Activated CD4-positive, alpha-beta T cell treated with anti-CD3 and anti-CD28 coated beads, Interleukin-2, amount 10 ng/mL, durations not matched to agents 24 days and 14 days (primary cell): Measurements from ENCODE around the gene RAB11FIP4. TPM values are rescaled to one million over a fixed set of nuclear protein-coding genes. Genes with fewer than 3 reads are reported as not detected.

Experiments
- DNase-seq: peaks from one replicate; pipeline ENCODE4 v3.0.0; 2022
- H3K27ac Mint-ChIP-seq: one replicate; pipeline ENCODE4 v1.8.0; 2022; ENCODE audit warnings: mild to moderate bottlenecking, mixed read lengths
- H3K27me3 Mint-ChIP-seq: one replicate; pipeline ENCODE4 v1.8.0; 2022; ENCODE audit warnings: mixed read lengths
- H3K36me3 Mint-ChIP-seq: one replicate; pipeline ENCODE4 v1.8.0; 2022; ENCODE audit warnings: low read depth, mild to moderate bottlenecking, mixed read lengths
- H3K4me1 Mint-ChIP-seq: one replicate; pipeline ENCODE4 v1.8.0; 2021; ENCODE audit warnings: mixed read lengths
- H3K4me3 Mint-ChIP-seq: one replicate; pipeline ENCODE4 v1.8.0; 2022; ENCODE audit warnings: mild to moderate bottlenecking, moderate library complexity, mixed read lengths
- H3K9me3 Mint-ChIP-seq: one replicate; pipeline ENCODE4 v1.8.0; 2021; ENCODE audit warnings: mixed read lengths
- intact Hi-C: fragments of 100-400 bp; cut with micrococcal nuclease; formaldehyde crosslinking; loops from one replicate; pipeline ENCODE4 v1.15.1; 2023
- total RNA-seq: library from RNA; stranded (reverse); gene quantifications from 2 replicates; pipeline ENCODE4 v1.2.3, GENCODE V29; 2022

Gene RAB11FIP4
- total RNA-seq, 1 donor from 2014 or later: 24.3 TPM

GRCh38 chr17:31497994-31498826, 106.7 kb downstream of the RAB11FIP4 start:
- H3K4me3 Mint-ChIP-seq: no peak overlapping the region
- H3K9me3 Mint-ChIP-seq: no peaks in the 10 kb centered on the region
- no peak overlapping the region for H3K27ac Mint-ChIP-seq
- DNase-seq: no peak
- no peaks in the 10 kb centered on the region for H3K27me3 Mint-ChIP-seq
- no peaks in the 10 kb centered on the region for H3K36me3 Mint-ChIP-seq
- peaks cover 39% of the 10 kb centered on the region for H3K4me1 Mint-ChIP-seq
- intact Hi-C loops: no loop called here

- Mint-ChIP-seq H3K4me1 (peaks cover 25% of the 10 kb centered on the region), H3K27me3 (no peaks in the 10 kb centered on the region), H3K36me3 (no peaks in the 10 kb centered on the region), H3K9me3 (no peaks in the 10 kb centered on the region), H3K4me3 (no peak overlapping the region), H3K27ac (no peak overlapping the region)
- intact Hi-C loops: loop anchor here (1.0 kb wide), 1 partner anchor 8 kb away; no protein-coding TSS in a partner anchor
- no peak for DNase-seq
Measured at GRCh38 chr17:31499771-31500554, 108.5 kb downstream of the RAB11FIP4 start.

DNA sequence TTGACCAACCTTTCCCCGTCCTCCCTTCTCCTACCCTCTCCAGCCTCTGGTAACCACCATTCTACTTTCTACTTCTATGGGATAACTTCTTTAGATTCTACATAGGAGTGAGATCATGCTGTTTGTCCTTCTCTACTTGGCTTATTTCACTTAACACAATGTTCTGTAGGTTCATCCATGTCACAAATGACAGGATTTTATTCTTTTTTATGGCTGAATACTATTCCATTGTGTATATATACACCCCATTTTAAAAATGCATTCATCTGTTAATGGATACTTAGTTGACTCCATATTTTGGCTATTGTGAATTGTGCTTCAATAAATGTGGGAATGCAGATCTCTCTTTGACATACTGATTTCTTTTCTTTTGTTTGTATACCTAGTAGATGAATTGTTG, 115.0 kb downstream of the RAB11FIP4 start:
- no peaks in the 10 kb centered on the region for H3K36me3 Mint-ChIP-seq
- DNase-seq: no peak
- no peaks in the 10 kb centered on the region for H3K27me3 Mint-ChIP-seq
- H3K27ac Mint-ChIP-seq: no peak overlapping the region
- intact Hi-C loops: loop anchor here (5.0 kb wide), 1 partner anchor 194 kb away; the partner anchor contains the start of gene EVI2B
- H3K4me1 Mint-ChIP-seq: peaks cover 47% of the 10 kb centered on the region
- H3K4me3 Mint-ChIP-seq: no peak overlapping the region
- H3K9me3 Mint-ChIP-seq: no peaks in the 10 kb centered on the region

GRCh38 chr17:31508288-31509094, 117.0 kb downstream of the RAB11FIP4 start:
- Mint-ChIP-seq H3K36me3 (no peaks in the 10 kb centered on the region), H3K4me1 (peaks cover 47% of the 10 kb centered on the region)

DNA sequence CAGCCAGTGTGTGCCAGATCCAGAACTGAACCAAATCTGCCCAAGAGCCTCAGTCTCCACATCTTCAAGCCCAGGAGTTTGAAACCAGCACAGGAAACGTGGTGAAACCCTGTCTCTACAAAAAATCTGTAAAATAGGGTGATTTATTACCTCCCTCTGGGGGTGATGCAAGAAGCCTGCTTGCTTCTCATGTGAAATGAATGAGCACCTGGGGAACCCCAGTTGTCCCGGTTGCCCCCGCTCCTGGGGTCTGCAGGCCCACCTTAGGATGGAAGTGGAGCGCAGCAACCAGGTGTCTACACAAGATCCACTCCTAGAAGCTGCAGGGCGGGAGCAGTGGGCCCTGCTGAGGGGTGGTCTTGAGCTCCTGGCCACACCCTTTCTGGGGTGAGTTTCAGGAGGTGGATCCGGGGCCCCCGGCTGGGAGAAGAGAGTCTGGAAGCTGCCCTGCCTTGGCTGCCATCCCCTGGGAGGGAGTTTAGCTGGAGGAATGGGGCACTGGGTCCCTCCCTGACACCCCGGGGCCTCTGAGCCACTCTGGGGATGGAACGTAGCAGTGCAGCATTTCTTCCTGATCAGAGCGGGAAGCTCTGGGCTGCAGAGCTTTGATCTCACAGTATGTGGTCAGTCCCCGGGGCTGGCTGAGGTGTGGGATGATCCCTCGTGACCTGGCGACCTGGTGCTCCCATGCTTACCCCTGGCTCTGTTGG, 117.8 kb downstream of the RAB11FIP4 start:
- Mint-ChIP-seq H3K9me3 (no peaks in the 10 kb centered on the region), H3K27me3 (no peaks in the 10 kb centered on the region), H3K36me3 (no peaks in the 10 kb centered on the region), H3K4me3 (peak overlapping the region; percentile 83), H3K4me1 (peaks cover 45% of the 10 kb centered on the region), H3K27ac (peak overlapping the region; percentile 99)
- no peak for DNase-seq
- intact Hi-C loops: loop anchor here (5.0 kb wide), 1 partner anchor 197 kb away; the partner anchor contains the start of gene EVI2B

More at GRCh38 chr17:31508288-31509094, 117.0 kb downstream of the RAB11FIP4 start:
- H3K27ac Mint-ChIP-seq: peak overlapping the region; percentile 99
- no peaks in the 10 kb centered on the region for H3K9me3 Mint-ChIP-seq
- no peaks in the 10 kb centered on the region for H3K27me3 Mint-ChIP-seq
- intact Hi-C loops: loop anchor here (1.0 to 5.0 kb wide), 4 partner anchors 8 to 196 kb away; partner anchors contain the start of gene EVI2B
- H3K4me3 Mint-ChIP-seq: peak overlapping the region; percentile 83
- peak; percentile 94 for DNase-seq

DNA sequence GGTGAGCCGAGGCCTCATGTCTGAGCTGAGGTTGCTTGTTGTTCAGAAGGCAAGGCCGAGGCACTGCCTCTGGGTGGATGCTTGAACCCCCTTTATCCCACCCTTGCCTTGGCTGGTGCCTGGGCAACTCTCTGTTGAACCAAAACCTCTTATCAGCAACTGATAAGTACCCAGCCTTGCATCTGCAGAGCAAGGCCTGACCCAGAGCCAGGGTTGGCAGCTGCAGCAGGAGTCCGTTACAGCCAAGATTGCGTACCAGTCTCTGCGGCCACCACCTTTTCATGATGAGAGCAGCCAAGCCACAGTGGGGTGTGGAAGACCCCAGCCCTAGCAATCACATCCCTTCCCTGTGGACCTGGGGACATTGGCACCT, 118.3 kb downstream of the RAB11FIP4 start:
- DNase-seq: no peak
- Mint-ChIP-seq H3K4me1 (peaks cover 48% of the 10 kb centered on the region), H3K9me3 (no peaks in the 10 kb centered on the region), H3K4me3 (peak overlapping the region; percentile 83), H3K27ac (peak overlapping the region; percentile 99), H3K27me3 (no peaks in the 10 kb centered on the region), H3K36me3 (no peaks in the 10 kb centered on the region)
- intact Hi-C loops: loop anchor here (5.0 kb wide), 1 partner anchor 197 kb away; the partner anchor contains the start of gene EVI2B

DNA sequence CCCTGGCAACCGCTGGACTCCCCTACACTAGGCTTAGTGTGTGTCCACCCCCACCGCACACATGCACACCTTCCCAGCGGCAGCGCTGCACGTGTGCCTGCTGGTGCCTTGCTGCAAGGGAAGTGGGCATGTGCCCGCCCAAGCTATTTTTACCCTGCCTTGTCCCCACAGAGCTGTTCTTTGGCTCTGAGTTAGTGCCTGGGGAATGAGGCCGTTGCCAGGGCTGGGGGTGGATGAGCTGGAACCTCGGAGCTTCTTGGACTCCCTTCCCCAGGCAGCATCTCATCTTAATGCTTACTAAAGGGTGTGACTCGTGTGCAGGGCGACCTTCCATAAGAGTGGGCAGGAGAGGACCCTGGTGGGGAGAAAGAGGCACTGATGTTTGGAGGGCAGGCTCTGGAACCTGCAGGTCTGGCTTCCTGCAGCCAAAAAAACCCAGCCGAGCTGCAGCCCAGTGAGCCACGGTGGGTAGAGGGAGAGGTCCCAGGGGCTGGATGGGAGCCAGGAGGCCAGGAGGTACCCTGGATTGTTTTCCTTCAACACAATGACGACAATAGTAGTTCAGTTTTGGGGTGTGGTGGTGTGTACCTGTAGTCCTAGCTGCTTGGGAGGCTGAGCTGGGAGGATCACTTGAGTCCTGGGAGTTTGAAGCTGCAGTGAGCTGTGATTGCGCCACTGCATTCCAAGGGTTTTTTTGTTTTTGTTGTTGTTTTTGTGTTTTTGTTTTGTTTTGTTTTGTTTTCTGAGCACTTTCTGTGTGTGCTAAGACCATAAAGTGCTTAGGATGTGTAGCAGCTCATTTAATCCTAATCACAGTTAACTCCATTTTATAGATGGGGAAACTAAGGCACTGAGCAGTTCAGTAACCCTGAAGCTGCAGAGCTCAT, 119.1 kb downstream of the RAB11FIP4 start:
- Mint-ChIP-seq H3K4me1 (peaks cover 49% of the 10 kb centered on the region), H3K9me3 (no peaks in the 10 kb centered on the region), H3K4me3 (peak overlapping the region; percentile 83), H3K36me3 (no peaks in the 10 kb centered on the region), H3K27me3 (no peaks in the 10 kb centered on the region), H3K27ac (peak overlapping the region; percentile 99)
- intact Hi-C loops: no loop called here
- no peak for DNase-seq

DNA sequence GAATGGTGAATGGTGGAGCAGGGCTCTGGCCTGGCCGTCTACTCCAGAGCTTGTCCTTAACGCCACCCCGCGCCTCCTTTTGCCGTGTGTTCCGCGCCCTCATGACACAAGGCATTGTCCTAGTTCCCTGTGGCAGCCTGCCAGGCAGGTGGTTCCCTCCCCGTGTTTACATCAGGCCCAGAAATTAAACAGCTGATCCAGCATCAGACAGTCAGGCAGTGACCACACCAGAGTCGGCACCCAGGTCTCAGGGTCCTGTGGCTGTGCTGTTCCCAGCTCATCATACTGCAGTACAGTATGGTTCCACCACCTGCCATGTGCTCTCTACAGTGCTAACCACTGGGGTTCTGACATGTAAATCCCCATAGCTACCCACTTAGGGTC, 119.7 kb downstream of the RAB11FIP4 start:
- peak overlapping the region; percentile 99 for H3K27ac Mint-ChIP-seq
- H3K9me3 Mint-ChIP-seq: no peaks in the 10 kb centered on the region
- no peaks in the 10 kb centered on the region for H3K36me3 Mint-ChIP-seq
- H3K4me3 Mint-ChIP-seq: no peak overlapping the region
- intact Hi-C loops: no loop called here
- peaks cover 49% of the 10 kb centered on the region for H3K4me1 Mint-ChIP-seq
- H3K27me3 Mint-ChIP-seq: no peaks in the 10 kb centered on the region
- DNase-seq: no peak

- no peak overlapping the region for H3K4me3 Mint-ChIP-seq
- H3K27me3 Mint-ChIP-seq: no peaks in the 10 kb centered on the region
- DNase-seq: no peak
- H3K36me3 Mint-ChIP-seq: no peaks in the 10 kb centered on the region
- H3K27ac Mint-ChIP-seq: no peak overlapping the region
- H3K9me3 Mint-ChIP-seq: no peaks in the 10 kb centered on the region
- intact Hi-C loops: no loop called here
- peaks cover 48% of the 10 kb centered on the region for H3K4me1 Mint-ChIP-seq
Measured at GRCh38 chr17:31511580-31511979, 120.1 kb downstream of the RAB11FIP4 start.

GRCh38 chr17:31512104-31512740, 120.7 kb downstream of the RAB11FIP4 start:
- Mint-ChIP-seq H3K4me1 (peaks cover 44% of the 10 kb centered on the region), H3K27ac (no peak overlapping the region), H3K27me3 (no peaks in the 10 kb centered on the region), H3K36me3 (no peaks in the 10 kb centered on the region), H3K9me3 (no peaks in the 10 kb centered on the region), H3K4me3 (no peak overlapping the region)
- intact Hi-C loops: no loop called here
- no peak for DNase-seq

GRCh38 chr17:31512796-31513195, 121.3 kb downstream of the RAB11FIP4 start:
- DNase-seq: no peak
- Mint-ChIP-seq H3K4me1 (peaks cover 41% of the 10 kb centered on the region), H3K27ac (no peak overlapping the region), H3K36me3 (peaks cover 2% of the 10 kb centered on the region), H3K9me3 (no peaks in the 10 kb centered on the region), H3K4me3 (no peak overlapping the region), H3K27me3 (no peaks in the 10 kb centered on the region)
- intact Hi-C loops: no loop called here
